Measurements from ENCODE around the gene MAIP1.

Gene MAIP1

DNA sequence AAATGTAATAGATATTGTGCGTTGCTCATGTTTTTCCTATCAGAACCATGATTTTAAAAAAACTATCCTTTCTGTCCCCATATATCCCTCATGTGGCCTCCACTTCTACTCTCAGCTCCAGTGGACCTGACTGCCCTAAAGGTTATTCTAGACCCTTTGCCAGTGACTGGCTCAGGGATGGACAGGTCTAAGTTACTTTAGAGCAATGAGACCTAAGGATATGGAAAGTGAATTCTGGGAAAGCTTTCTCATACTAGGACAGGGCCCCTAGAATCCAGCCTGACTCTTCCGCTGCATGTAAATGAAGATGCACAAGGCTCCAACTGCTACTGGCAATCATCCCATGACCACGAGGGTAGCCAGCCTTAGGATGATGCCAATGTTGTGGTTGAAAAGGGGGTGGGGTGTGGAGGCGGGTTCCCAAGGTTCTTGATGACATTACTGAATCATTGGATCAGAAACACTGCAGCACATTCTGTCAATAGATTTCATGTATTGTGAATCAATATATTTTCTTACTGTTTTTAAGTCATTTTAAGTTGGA is 23.0 kb upstream of the MAIP1 start:
- TF ChIP-seq, protein P1, sequence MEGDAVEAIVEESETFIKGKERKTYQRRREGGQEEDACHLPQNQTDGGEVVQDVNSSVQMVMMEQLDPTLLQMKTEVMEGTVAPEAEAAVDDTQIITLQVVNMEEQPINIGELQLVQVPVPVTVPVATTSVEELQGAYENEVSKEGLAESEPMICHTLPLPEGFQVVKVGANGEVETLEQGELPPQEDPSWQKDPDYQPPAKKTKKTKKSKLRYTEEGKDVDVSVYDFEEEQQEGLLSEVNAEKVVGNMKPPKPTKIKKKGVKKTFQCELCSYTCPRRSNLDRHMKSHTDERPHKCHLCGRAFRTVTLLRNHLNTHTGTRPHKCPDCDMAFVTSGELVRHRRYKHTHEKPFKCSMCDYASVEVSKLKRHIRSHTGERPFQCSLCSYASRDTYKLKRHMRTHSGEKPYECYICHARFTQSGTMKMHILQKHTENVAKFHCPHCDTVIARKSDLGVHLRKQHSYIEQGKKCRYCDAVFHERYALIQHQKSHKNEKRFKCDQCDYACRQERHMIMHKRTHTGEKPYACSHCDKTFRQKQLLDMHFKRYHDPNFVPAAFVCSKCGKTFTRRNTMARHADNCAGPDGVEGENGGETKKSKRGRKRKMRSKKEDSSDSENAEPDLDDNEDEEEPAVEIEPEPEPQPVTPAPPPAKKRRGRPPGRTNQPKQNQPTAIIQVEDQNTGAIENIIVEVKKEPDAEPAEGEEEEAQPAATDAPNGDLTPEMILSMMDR (conservative IDR thresholded peaks at IDR 0.05): no peak
- no peak for TF ChIP-seq ZFX (IDR thresholded peaks at IDR 0.05)
- H3K27ac ChIP-seq: no peak overlapping the region

DNA sequence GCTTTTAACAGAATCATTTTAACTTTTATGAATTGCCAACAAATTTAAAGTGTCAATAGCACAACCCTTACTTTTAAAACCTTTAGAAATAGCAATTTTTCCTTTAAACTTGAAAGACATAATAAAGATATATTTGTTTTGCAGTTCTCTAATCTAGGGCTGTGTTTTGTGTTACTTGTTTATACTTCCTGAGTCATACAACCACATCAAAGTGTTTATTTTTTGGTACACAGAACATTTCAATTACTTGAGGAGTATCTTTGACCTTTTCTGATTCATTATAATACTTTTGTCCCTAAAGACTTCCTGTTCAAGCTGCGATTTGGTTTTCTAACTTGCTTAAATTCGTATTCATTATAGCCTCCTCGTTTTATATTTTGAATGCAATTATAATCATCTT is 21.9 kb upstream of the MAIP1 start:
- no peak for TF ChIP-seq ZFX (IDR thresholded peaks at IDR 0.05)
- TF ChIP-seq, protein P1 (conservative IDR thresholded peaks at IDR 0.05): no peak
- H3K27ac ChIP-seq: no peak overlapping the region

DNA sequence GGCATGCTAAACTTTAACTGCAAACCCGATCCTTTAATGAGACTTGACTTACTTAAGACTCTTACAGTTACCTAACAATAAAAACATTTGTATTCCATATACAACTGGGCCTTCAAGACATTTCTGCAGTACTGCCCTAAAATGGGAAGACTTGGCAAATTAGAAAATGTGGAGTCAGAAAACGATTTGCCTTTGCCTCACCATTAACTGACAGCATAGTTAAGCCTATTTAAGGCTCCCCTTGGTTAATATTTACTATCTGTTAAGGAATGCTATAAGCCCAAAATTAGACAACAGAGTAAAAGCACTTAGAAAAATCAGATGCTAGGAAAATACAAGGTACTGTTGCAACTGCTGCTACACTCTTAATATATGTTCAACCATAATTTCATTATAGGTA is 18.8 kb upstream of the MAIP1 start:
- TF ChIP-seq, protein P1 (conservative IDR thresholded peaks at IDR 0.05): no peak
- TF ChIP-seq ZFX (IDR thresholded peaks at IDR 0.05): no peak
- no peak overlapping the region for H3K27ac ChIP-seq

DNA sequence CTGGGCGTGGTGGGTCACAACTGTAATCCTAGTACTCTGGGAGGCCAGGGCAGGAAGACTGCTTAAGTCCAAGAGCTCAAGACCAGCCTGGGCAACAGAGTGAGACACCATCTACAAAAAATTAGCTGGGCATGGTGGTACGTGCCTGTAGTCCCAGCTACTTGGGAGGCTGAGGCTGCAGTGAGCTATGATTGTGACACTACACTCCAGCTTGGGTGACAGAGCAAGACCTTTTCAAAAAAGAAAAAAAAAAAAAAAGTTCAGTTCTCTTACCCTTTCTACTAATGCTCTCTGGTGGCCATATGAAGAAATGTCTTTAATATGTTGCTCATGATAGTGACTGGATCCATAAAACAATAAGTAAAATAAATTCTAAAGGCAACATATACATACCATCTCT is 15.0 kb upstream of the MAIP1 start:
- TF ChIP-seq, protein P1 (conservative IDR thresholded peaks at IDR 0.05): peak; percentile 42
- no peak for TF ChIP-seq ZFX (IDR thresholded peaks at IDR 0.05)

DNA sequence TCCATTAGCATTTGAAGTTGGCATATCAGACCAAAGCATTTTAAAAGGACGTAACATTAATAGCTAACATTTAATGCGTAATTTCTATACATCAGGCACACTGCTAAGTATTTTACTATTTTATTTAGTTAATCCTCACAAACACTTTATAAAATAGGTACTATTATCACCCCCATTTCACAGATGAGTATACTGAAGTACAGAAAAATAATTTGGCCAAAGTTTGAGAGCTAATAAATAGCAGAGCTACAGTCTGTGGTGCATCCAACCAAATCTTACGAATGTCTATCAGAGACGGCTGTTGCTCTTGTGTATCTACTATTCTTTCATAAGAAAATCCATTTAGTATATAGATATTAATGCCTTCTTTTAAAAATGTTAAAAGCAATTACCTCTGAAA is 12.0 kb upstream of the MAIP1 start:
- TF ChIP-seq, protein P1 (conservative IDR thresholded peaks at IDR 0.05): no peak
- TF ChIP-seq ZFX (IDR thresholded peaks at IDR 0.05): no peak
- no peak overlapping the region for H3K27ac ChIP-seq

More for the DNA sequence above, 15.0 kb upstream of the MAIP1 start:
- no peak overlapping the region for H3K27ac ChIP-seq

DNA sequence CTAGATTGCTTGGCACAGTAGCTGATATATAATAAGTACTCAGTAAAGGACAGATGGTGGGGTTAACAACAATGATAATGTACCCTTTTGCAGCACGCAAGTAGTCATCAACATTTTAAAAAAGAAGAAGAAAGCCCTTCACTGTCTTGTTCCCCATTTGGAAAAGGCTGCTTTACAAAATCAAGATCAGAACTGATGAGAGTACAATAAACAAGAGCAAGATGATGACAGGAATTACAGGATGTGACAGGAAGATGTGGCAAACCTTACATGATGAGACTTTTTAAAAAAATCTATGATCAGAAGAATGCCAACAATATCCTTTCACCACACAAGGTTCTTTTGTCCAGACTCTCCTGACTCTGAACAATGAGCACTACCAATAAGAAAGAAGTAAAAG is 9.2 kb upstream of the MAIP1 start:
- TF ChIP-seq, protein P1 (conservative IDR thresholded peaks at IDR 0.05): no peak
- no peak for TF ChIP-seq ZFX (IDR thresholded peaks at IDR 0.05)

DNA sequence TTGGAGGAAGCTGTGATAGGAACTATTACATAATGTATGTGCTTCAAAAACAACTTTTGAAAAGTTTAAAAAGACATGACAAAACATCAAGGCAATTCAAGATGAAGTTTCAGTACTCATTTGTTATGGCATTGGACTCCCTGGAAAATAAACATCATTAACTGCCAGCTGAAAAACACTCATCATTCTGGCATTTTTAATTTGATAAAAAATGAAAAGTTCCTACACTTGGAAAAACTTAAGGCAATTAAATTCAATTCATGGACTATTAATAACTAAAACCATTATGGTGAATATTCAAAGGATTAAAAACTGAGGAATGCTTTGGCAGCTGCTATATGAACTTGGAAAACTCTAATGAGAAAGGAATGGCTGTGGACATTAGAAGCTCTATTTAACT is 8.5 kb upstream of the MAIP1 start:
- TF ChIP-seq, protein P1 (conservative IDR thresholded peaks at IDR 0.05): no peak
- TF ChIP-seq ZFX (IDR thresholded peaks at IDR 0.05): no peak
- no peak overlapping the region for H3K27ac ChIP-seq

More for the DNA sequence above, 9.2 kb upstream of the MAIP1 start:
- H3K27ac ChIP-seq: no peak overlapping the region

Data from C4-2B (cell line).